Osteoblast (primary cell): ENCODE data around the gene NDUFA7. TPM values are rescaled to one million over a fixed set of nuclear protein-coding genes. Genes with fewer than 3 reads are reported as not detected.

Experiments used
- DNase-seq: peaks from one replicate; pipeline ENCODE4 v3.0.0; 2011; ENCODE audit warnings: low spot score, mixed read lengths; ENCODE audit not compliant: insufficient read length; ENCODE audit errors: missing footprints
- H2AFZ ChIP-seq: 2 replicates; pipeline ENCODE4 v1.6.0; 2011; ENCODE audit warnings: mild to moderate bottlenecking, low read length
- H3K27ac ChIP-seq: 2 replicates; pipeline ENCODE4 v1.5.1; 2011; ENCODE audit warnings: mild to moderate bottlenecking, low read depth, low read length, moderate library complexity
- H3K27me3 ChIP-seq: 2 replicates; pipeline ENCODE4 v1.6.0; 2012; ENCODE audit warnings: mild to moderate bottlenecking, control low read depth, inconsistent platforms, low read length, moderate library complexity; ENCODE audit not compliant: insufficient read depth
- H3K36me3 ChIP-seq: 2 replicates; pipeline ENCODE4 v1.5.1; 2011; ENCODE audit warnings: mild to moderate bottlenecking, low read length, control low read depth, moderate library complexity; ENCODE audit not compliant: insufficient read depth
- H3K4me1 ChIP-seq: 2 replicates; pipeline ENCODE4 v1.5.1; 2011; ENCODE audit warnings: mild to moderate bottlenecking, low read length, control low read depth, moderate library complexity; ENCODE audit not compliant: insufficient read depth
- H3K4me2 ChIP-seq: 2 replicates; pipeline ENCODE4 v1.6.0; 2011; ENCODE audit warnings: mild to moderate bottlenecking, low read length; ENCODE audit not compliant: insufficient read depth
- H3K4me3 ChIP-seq: fragments of 200-600 bp; sonication (generic); 3 replicates; pipeline ENCODE4 v1.5.1; 2012; ENCODE audit warnings: mild to moderate bottlenecking, low read length, inconsistent platforms; ENCODE audit not compliant: insufficient read depth
- H3K79me2 ChIP-seq: 2 replicates; pipeline ENCODE4 v1.6.0; 2012; ENCODE audit warnings: mild to moderate bottlenecking, low read length, control low read depth, inconsistent platforms; ENCODE audit not compliant: insufficient read depth
- H3K9me3 ChIP-seq: 2 replicates; pipeline ENCODE4 v1.5.1; 2011; ENCODE audit warnings: low read depth, low read length, control low read depth
- H4K20me1 ChIP-seq: 2 replicates; pipeline ENCODE4 v1.6.0; 2012; ENCODE audit warnings: mild to moderate bottlenecking, low read length, control low read depth; ENCODE audit not compliant: insufficient read depth
- total RNA-seq: library from RNA; depleted of rRNA; stranded (reverse); fragments of >200 nt; gene quantifications from 2 replicates; pipeline ENCODE4 v1.2.3, GENCODE V29; 2012
- TF ChIP-seq, protein P1 (sequence below): IDR thresholded peaks from 2 replicates; pipeline ENCODE4 v1.5.1; 2011; ENCODE audit warnings: mild to moderate bottlenecking, low read depth, low read length, moderate library complexity; ENCODE audit errors: extremely low read depth

NDUFA7 gene
- total RNA-seq, 1 donor: 9.0 TPM

DNA sequence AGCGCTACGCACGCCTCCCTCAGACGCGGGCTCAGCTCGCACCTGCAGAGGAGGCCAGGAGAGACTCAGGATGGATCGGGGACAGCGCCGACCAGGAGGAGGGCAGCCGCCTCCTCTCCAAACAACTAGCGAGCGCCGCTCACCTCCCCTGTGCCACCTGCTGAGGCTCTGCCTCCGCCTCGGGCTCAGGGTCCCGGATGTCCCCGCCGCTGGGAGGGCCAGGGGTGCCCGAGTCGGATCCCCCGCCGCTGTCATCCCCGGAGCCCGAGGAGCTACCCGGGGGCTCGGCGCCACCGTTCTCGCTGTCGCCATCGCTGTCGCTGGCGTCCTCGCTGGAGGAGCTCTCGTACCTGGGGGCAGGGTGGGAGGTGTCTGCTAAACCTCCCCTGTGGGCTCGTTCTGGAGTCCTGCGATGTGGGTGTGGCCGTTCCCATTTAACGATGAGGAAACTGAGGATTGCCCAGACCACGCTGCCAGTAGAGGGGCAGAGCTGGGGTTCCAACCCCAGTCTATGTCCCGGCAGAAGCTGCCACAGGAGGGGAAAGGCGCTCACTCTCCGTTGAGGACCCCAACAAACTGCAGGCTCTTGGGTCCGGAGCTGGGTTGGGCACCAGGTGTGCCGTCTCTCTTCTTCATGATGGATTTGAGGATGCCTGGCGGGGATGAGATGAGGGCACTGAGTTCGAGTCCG lies 12.7 kb upstream of the NDUFA7 start:
- Histone ChIP-seq H3K4me1 (no peaks in the 10 kb centered on the region), H3K9me3 (no peaks in the 10 kb centered on the region), H3K27ac (no peak overlapping the region), H4K20me1 (no peaks in the 10 kb centered on the region), H3K4me2 (no peak overlapping the region), H3K27me3 (peaks cover 32% of the 10 kb centered on the region), H3K4me3 (no peak overlapping the region), H2AFZ (no peak overlapping the region), H3K79me2 (no peaks in the 10 kb centered on the region), H3K36me3 (no peaks in the 10 kb centered on the region)
- peak; percentile 63 for DNase-seq
- TF ChIP-seq, protein P1, sequence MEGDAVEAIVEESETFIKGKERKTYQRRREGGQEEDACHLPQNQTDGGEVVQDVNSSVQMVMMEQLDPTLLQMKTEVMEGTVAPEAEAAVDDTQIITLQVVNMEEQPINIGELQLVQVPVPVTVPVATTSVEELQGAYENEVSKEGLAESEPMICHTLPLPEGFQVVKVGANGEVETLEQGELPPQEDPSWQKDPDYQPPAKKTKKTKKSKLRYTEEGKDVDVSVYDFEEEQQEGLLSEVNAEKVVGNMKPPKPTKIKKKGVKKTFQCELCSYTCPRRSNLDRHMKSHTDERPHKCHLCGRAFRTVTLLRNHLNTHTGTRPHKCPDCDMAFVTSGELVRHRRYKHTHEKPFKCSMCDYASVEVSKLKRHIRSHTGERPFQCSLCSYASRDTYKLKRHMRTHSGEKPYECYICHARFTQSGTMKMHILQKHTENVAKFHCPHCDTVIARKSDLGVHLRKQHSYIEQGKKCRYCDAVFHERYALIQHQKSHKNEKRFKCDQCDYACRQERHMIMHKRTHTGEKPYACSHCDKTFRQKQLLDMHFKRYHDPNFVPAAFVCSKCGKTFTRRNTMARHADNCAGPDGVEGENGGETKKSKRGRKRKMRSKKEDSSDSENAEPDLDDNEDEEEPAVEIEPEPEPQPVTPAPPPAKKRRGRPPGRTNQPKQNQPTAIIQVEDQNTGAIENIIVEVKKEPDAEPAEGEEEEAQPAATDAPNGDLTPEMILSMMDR: no peak

DNA sequence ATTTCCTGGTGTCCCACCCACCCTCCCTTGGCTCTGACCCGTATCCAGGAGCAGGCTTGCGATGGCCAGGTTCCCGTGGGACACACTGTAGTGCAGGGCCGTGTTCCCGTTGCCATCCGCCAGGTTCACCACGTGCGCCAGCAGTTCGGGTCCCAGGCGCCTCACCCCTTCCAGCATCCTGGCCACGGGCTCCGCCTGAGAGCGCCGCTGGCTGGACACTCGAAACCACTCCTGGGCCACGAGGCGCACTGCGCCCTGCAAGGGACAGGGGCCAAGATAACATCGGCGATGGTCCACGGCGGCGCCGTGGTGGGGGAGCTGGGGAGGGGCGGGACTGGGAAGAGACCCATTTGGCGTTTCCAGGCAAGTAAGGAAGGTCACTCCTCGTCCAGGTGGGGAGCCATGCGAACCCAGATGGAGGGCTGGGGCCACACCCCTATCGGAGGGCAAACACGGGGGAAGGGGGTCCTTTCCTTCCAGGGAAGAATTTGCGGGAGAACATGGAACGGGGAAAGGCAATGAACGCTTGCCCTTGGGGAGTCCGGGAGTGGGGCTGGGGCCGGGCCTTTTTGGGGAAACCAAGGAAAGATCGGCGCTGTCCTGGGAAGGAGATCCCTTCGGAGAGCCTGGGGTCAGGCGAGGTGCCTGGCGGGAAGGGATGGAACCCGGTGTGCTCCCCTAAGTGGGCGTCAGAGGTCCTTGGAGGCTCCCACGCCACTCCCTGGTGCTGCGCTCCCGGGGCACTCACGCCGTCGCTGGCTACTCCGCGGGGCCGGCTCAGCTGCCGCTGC lies 12.0 kb upstream of the NDUFA7 start:
- no peak overlapping the region for H3K4me2 ChIP-seq
- TF ChIP-seq, protein P1: no peak
- no peaks in the 10 kb centered on the region for H3K36me3 ChIP-seq
- H4K20me1 ChIP-seq: no peaks in the 10 kb centered on the region
- no peaks in the 10 kb centered on the region for H3K79me2 ChIP-seq
- peaks cover 30% of the 10 kb centered on the region for H3K27me3 ChIP-seq
- H3K4me1 ChIP-seq: no peaks in the 10 kb centered on the region
- no peak overlapping the region for H2AFZ ChIP-seq
- DNase-seq: peak; percentile 88
- H3K27ac ChIP-seq: no peak overlapping the region
- no peak overlapping the region for H3K4me3 ChIP-seq
- H3K9me3 ChIP-seq: no peaks in the 10 kb centered on the region

DNA sequence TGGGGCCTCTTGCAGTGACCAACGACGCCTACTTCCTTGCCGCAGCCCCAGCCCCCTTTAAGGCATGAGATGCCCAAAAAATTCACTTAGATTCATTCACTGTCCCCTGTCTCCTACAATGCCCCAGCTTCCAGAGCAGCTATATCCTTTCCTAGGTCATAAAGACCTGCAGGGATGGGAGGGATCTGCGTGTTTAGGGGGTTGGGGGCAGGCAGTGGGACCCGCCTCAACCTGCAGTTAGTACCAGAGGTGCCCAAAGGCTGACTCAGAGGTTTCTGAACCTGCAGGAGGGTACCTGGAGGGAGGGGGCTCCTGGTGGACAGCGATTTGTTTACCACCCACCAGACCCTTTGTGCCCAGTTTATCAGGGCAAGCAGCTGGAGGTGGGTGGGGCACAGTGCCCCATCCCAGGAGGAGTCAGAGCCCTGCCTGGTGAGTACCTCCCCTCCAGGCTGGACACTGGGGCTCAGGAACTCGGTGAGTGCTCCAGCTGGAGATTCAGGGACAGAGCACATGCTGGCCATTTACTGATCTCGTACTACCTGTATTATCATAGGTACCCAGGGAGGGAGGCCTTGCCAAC lies 10.2 kb upstream of the NDUFA7 start:
- Histone ChIP-seq H2AFZ (no peak overlapping the region), H3K4me3 (no peak overlapping the region), H3K79me2 (no peaks in the 10 kb centered on the region), H3K4me1 (no peaks in the 10 kb centered on the region), H3K27ac (no peak overlapping the region), H3K27me3 (peaks cover 27% of the 10 kb centered on the region), H4K20me1 (no peaks in the 10 kb centered on the region), H3K9me3 (no peaks in the 10 kb centered on the region), H3K4me2 (no peak overlapping the region), H3K36me3 (no peaks in the 10 kb centered on the region)
- TF ChIP-seq, protein P1: no peak
- peak; percentile 79 for DNase-seq

DNA sequence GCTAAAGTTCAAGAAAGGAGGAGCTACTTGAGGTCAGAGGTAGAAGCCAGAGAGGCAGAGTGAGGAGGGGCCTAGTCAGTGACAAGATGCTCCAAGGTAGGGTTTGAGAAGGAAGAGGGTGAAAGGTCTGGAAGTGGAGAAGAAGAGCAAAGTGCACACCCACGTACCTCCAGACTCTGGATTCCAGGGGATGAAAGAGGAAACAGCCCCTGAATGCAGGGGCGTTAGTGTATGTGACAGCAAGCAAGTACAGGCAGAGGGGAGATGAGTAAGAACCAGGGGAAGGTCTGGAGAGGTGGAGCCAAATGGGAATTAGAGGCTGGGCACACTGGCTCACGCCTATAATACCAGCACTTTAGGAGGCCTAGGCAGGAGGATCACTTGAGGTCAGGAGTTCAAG lies 8.8 kb upstream of the NDUFA7 start:
- Histone ChIP-seq H4K20me1 (no peaks in the 10 kb centered on the region), H3K9me3 (no peaks in the 10 kb centered on the region), H3K27ac (no peak overlapping the region), H3K4me3 (no peak overlapping the region), H3K36me3 (no peaks in the 10 kb centered on the region), H3K79me2 (no peaks in the 10 kb centered on the region), H3K4me1 (no peaks in the 10 kb centered on the region), H3K27me3 (peaks cover 18% of the 10 kb centered on the region), H3K4me2 (no peak overlapping the region), H2AFZ (no peak overlapping the region)
- TF ChIP-seq, protein P1: no peak
- no peak for DNase-seq
